ENCODE data around the gene ADIPOR2. TPM values are rescaled to one million over a fixed set of nuclear protein-coding genes. Genes with fewer than 3 reads are reported as not detected.

ADIPOR2 gene
- total and polyA plus RNA-seq, 11 donors: 17.7 to 52.5 (median 36.7) TPM

DNA sequence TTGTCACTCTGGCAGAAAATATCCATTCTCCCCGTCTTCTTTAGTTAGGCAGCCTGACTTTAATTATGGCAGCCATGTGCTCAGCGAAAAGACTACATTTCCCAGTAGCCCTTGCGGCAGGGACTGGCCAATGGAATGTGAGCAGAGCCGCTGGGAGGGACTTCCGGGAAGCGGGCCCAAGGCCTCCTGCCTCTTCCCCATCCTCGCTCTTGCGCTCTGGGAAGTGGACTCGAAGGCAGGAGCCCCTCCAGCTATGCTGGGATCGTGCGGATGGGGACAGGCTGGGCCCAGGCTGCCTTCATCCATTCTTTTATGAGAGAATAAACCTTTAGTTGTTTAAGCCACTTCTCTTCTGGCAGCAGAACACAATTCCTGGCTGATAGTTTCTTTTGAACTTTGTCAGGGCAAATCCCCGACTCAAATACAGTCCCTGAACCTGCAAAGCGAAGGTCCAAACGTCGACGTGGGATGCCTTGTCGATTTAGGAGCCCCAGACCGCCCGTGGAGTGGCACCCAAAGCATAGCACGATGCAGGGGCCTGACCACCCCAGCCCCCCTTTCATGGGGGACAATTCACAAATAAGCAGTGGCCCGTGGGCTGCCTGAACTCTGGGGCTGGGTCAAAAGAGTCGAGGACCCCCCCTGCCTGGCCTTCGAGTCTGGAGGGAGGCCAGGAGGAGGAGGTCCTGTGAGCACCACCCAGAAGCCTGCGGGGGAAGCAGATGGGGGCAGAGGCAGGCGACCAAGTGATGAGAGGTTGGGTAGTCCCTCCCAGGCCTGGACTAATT lies 113.9 kb downstream of the ADIPOR2 start:
- no peaks in the 10 kb centered on the region for H3K9me3 ChIP-seq
- peak; percentile 80 to 91 (median 84) for ATAC-seq
- H3K4me3 ChIP-seq: no peak overlapping the region
- intact Hi-C loops (cut with DNase I): loop anchor here in 4 of 10 donors (5.0 to 10.0 kb wide), 4 partner anchors 113 to 470 kb away; partner anchors contain the start of gene CACNA2D4 (in 1 of the 4)
- peak; percentile 91 to 94 (median 92) for DNase-seq
- H3K36me3 ChIP-seq: no peaks in the 10 kb centered on the region
- TF ChIP-seq, protein P1, sequence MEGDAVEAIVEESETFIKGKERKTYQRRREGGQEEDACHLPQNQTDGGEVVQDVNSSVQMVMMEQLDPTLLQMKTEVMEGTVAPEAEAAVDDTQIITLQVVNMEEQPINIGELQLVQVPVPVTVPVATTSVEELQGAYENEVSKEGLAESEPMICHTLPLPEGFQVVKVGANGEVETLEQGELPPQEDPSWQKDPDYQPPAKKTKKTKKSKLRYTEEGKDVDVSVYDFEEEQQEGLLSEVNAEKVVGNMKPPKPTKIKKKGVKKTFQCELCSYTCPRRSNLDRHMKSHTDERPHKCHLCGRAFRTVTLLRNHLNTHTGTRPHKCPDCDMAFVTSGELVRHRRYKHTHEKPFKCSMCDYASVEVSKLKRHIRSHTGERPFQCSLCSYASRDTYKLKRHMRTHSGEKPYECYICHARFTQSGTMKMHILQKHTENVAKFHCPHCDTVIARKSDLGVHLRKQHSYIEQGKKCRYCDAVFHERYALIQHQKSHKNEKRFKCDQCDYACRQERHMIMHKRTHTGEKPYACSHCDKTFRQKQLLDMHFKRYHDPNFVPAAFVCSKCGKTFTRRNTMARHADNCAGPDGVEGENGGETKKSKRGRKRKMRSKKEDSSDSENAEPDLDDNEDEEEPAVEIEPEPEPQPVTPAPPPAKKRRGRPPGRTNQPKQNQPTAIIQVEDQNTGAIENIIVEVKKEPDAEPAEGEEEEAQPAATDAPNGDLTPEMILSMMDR (IDR thresholded peaks at IDR 0.05): no peak
- H3K27ac ChIP-seq: peak overlapping the region in 6 of 12 donors; percentile 43 to 73 (median 56)
- no peaks in the 10 kb centered on the region for H3K27me3 ChIP-seq
- 63 to 67% (median 67%) methylated on average over 25 of the region's 25 CpGs for WGBS, 4 donors
- peaks cover 0 to 31% (median 16%) of the 10 kb centered on the region in 12 donors for H3K4me1 ChIP-seq

DNA sequence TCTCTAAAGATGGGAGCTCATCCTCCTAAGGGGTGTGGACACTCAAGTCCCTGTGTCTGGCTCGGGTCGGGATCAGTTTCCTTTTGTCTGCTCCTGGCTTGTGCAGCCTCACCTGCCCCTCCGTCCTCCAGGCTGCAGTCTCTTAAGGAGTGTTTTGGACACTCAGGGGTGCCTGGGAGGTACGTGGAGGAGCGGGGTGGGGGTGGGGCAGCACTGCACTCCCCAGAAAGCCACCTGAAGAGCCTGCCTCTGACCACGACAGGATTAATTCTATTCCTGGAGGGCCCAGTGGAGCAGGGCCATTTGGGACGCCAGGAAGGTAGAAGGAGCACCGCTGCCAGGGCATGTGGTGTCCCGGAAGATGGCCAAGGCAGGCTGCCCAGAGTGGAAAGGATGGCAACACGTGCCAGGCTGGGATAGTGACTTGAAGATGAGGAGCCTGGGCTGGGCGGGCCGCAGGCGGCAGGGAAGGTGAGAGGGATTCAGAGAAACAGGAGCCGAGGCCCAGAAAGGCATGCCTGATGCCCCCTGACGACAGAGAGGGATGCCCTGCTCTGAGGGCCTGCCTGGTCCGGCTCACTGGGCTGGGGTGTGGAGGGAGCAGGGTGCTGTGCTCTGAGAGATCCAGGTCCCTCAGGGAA lies 114.7 kb downstream of the ADIPOR2 start:
- Histone ChIP-seq H3K4me3 (no peak overlapping the region), H3K36me3 (no peaks in the 10 kb centered on the region), H3K27ac (peak overlapping the region in 7 of 12 donors; percentile 8 to 73 (median 54)), H3K4me1 (peaks cover 0 to 33% (median 16%) of the 10 kb centered on the region in 12 donors), H3K27me3 (no peaks in the 10 kb centered on the region), H3K9me3 (no peaks in the 10 kb centered on the region)
- peak in 3 of 5 donors; percentile 60 to 69 (median 66) for DNase-seq
- TF ChIP-seq POLR2A (IDR thresholded peaks at IDR 0.05): no peak
- TF ChIP-seq, protein P1 (IDR thresholded peaks at IDR 0.05): no peak
- peak; percentile 16 to 63 (median 44) for ATAC-seq
- 51 to 75% (median 70%) methylated on average over 12 to 16 of the region's 16 CpGs for WGBS, 4 donors
- intact Hi-C loops (cut with DNase I): loop anchor here in 4 of 10 donors (5.0 to 10.0 kb wide), 4 partner anchors 112 to 469 kb away; partner anchors contain the start of gene CACNA2D4 (in 1 of the 4)

DNA sequence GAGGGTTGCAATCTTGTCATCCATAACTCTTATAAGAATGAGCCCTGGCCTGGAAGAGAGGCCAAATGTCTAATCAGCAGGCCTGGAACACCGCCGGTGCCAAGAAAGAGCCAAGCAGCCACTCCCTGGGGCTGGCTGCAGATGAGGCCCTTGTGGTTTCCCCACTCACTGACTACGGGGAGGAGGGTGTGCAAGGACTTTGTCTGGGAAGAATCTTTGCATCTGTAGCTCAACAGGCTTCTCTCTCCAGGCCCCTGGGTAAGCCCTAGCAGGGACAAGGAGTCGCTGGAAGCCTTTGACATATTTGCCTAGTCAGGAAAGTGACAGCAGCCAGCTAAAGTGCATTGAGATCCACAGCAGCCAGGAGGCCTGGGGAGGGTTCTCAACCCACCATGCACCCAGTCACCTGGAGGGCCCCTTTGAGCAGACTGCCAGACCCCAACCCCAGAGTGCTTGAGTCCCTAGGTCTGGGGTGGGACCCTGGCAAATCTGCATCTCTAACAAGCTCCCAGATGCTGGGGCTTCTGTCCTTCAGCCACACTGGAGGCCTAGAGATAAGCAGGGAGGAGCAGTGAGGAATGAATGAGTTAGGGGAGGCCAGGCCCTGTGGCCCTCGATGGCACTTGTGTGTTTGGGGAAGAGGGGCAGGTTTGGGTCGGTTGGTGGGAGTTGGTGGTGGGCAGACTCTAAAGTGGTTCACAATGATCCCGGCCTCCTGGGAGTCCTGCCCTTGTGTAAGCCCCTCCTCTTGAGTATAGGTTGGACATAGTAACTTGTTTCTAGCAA lies 115.6 kb downstream of the ADIPOR2 start:
- Histone ChIP-seq H3K36me3 (no peaks in the 10 kb centered on the region), H3K27ac (peak overlapping the region in 3 of 12 donors; percentile 27 to 67 (median 54)), H3K9me3 (no peaks in the 10 kb centered on the region), H3K4me3 (no peak overlapping the region), H3K27me3 (no peaks in the 10 kb centered on the region), H3K4me1 (peaks cover 0 to 42% (median 16%) of the 10 kb centered on the region in 12 donors)
- intact Hi-C loops (cut with DNase I): loop anchor here in 4 of 10 donors (5.0 to 10.0 kb wide), 4 partner anchors 111 to 468 kb away; partner anchors contain the start of gene CACNA2D4 (in 1 of the 4)
- 56 to 65% (median 59%) methylated on average over 6 to 7 of the region's 7 CpGs for WGBS, 4 donors
- peak in 3 of 5 donors; percentile 48 to 70 (median 56) for DNase-seq
- ATAC-seq: peak; percentile 37 to 60 (median 49)
- TF ChIP-seq POLR2A (IDR thresholded peaks at IDR 0.05): no peak
- TF ChIP-seq, protein P1 (IDR thresholded peaks at IDR 0.05): no peak
